ENCODE results near the gene C11orf68. TPM values are rescaled to one million over a fixed set of nuclear protein-coding genes. Genes with fewer than 3 reads are reported as not detected.
A peak's percentile ranks its signal among the peaks of the same experiment; 100 is the strongest.

The C11orf68 gene
- total and polyA plus RNA-seq, 9 of the 15 experiments (the other 6 are each of a cell fraction or from before 2014, with no cell fraction given) = 3.6 to 35.9 (median 12.8) TPM

DNA sequence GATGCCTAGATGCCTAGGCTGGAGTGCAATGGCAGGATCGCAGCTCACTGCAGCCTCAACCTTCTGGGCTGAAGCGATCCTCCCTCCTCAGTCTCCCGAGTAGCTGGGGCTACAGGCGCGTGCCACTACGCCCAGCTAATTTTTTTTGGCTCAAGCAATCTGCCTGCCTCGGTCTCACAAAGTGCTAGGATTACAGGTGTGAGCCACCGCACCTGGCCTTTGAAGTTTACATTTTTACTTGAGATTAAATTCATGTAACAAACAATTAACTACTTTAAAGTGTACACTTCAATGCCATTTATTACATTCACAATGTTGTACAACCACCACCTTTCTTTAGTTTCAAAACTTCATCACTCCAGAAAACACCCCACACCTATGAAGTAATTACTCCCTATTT is 15.1 kb downstream of the C11orf68 start:
- Histone ChIP-seq H3K9me1 (ENCODE audit: control insufficient read depth, insufficient read depth, low read length) (no peaks in the 10 kb centered on the region), H3K27me3 (ENCODE audit: control insufficient read depth in 2 of 2, insufficient read depth in 2 of 2, low read length in 2 of 2) (no peaks in the 10 kb centered on the region), H3K4me3 (no peak overlapping the region), H2AFZ (ENCODE audit: low read depth, low read length) (no peak overlapping the region), H3K79me2 (ENCODE audit: control insufficient read depth, insufficient read depth, low read length) (peaks cover 15% of the 10 kb centered on the region), H3K27ac (ENCODE audit: extremely low read depth, low read depth, low read length) (peak overlapping the region; percentile 76; the same call in 2 of the 3 replicates), H3K4me1 (replicated peaks in 1 of 2; ENCODE audit: control insufficient read depth in 2 of 2, insufficient read depth in 2 of 2, low read length in 2 of 2) (peaks cover 40 to 59% of the 10 kb centered on the region in 2 experiments), H3K36me3 (ENCODE audit: control insufficient read depth, insufficient read depth, low read length) (peaks cover 7% of the 10 kb centered on the region; the same call in 1 of the 3 replicates), H3K4me2 (ENCODE audit: insufficient read depth, low read length) (peak overlapping the region; percentile 64; the same call in 1 of the 2 replicates), H4K20me1 (replicated peaks; ENCODE audit: control insufficient read depth, insufficient read depth, low read length) (peaks cover 4% of the 10 kb centered on the region; the same call in 1 of the 2 replicates), H3K9ac (ENCODE audit: insufficient read depth in 1 of 2, low read depth in 2 of 2, low read length in 2 of 2) (peak overlapping the region; percentile 42 to 61; a peak in 2 of 4 replicates), H3K9me3 (replicated peaks; ENCODE audit: control insufficient read depth, insufficient read depth, low read depth, low read length) (no peaks in the 10 kb centered on the region)
- no peak for DNase-seq (ENCODE audit: extremely low read depth in 1 of 4, low spot score in 3 of 4)
- WGBS (ENCODE audit: insufficient coverage, low coverage, missing lambda C conversion rate) = 71% methylated on average over 8 of the region's 8 CpGs
- in situ Hi-C loops (cut with MboI) = no loop called here
- intact Hi-C loops (cut with micrococcal nuclease) = loop anchor here (5.0 kb wide), 1 partner anchor 46 kb away; the partner anchor contains the start of gene CFL1
- FAIRE-seq = no peak
- no TSS peak for BruUV-seq (replicated peaks)
- CTCF ChIA-PET (ENCODE audit: low intra/inter-chr PET ratio) = no interaction called here
- POLR2A ChIA-PET = interaction anchor here (0.7 to 8.0 kb wide), 3 partner anchors 11 to 34 kb away, joined by 3 to 136 read pairs (median 3); partner anchors contain the start of genes CCDC85B and FIBP
- ATAC-seq = no peak
- TF ChIP-seq XRCC5 (IDR thresholded peaks at IDR 0.05; ENCODE audit: low read depth, low read length) (no peak), ZNF41 (CRISPR knock-in tag; conservative IDR thresholded peaks at IDR 0.05) (no peak), GATAD2B (IDR thresholded peaks at IDR 0.05; ENCODE audit: borderline replicate concordance) (no peak), NCOA2 (IDR thresholded peaks at IDR 0.05; ENCODE audit: partially characterized antibody in 2 of 2) (no peak), CREM (IDR thresholded peaks at IDR 0.05; ENCODE audit: low read depth) (no peak), TFAM (CRISPR knock-in tag; conservative IDR thresholded peaks at IDR 0.05) (no peak), BMI1 (IDR thresholded peaks at IDR 0.05; ENCODE audit: low read length) (no peak), ETV5 (CRISPR knock-in tag; IDR thresholded peaks at IDR 0.05; ENCODE audit: low read depth) (no peak), MAZ (CRISPR knock-in tag; conservative IDR thresholded peaks at IDR 0.05 in 1 of 2, IDR thresholded peaks at IDR 0.05 in 1 of 2) (no peak), MTA1 (IDR thresholded peaks at IDR 0.05; ENCODE audit: borderline replicate concordance) (no peak), BRCA1 (IDR thresholded peaks at IDR 0.05) (no peak), BRCA1 (CRISPR knock-in tag; IDR thresholded peaks at IDR 0.05) (no peak), POLR2AphosphoS2 (IDR thresholded peaks at IDR 0.05; ENCODE audit: low read length) (no peak), BRD9 (IDR thresholded peaks at IDR 0.05; ENCODE audit: low read depth, partially characterized antibody) (no peak)
- TF ChIP-seq, protein P1, sequence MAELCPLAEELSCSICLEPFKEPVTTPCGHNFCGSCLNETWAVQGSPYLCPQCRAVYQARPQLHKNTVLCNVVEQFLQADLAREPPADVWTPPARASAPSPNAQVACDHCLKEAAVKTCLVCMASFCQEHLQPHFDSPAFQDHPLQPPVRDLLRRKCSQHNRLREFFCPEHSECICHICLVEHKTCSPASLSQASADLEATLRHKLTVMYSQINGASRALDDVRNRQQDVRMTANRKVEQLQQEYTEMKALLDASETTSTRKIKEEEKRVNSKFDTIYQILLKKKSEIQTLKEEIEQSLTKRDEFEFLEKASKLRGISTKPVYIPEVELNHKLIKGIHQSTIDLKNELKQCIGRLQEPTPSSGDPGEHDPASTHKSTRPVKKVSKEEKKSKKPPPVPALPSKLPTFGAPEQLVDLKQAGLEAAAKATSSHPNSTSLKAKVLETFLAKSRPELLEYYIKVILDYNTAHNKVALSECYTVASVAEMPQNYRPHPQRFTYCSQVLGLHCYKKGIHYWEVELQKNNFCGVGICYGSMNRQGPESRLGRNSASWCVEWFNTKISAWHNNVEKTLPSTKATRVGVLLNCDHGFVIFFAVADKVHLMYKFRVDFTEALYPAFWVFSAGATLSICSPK (IDR thresholded peaks at IDR 0.05; ENCODE audit: borderline replicate concordance) = no peak
- TF ChIP-seq, protein P2, sequence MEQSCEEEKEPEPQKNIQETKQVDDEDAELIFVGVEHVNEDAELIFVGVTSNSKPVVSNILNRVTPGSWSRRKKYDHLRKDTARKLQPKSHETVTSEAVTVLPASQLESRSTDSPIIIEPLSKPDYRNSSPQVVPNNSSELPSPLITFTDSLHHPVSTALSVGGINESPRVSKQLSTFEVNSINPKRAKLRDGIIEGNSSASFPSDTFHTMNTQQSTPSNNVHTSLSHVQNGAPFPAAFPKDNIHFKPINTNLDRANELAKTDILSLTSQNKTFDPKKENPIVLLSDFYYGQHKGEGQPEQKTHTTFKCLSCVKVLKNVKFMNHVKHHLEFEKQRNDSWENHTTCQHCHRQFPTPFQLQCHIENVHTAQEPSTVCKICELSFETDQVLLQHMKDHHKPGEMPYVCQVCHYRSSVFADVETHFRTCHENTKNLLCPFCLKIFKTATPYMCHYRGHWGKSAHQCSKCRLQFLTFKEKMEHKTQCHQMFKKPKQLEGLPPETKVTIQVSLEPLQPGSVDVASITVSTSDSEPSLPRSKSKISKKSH (CRISPR knock-in tag; IDR thresholded peaks at IDR 0.05) = no peak
- TF ChIP-seq, protein P3, sequence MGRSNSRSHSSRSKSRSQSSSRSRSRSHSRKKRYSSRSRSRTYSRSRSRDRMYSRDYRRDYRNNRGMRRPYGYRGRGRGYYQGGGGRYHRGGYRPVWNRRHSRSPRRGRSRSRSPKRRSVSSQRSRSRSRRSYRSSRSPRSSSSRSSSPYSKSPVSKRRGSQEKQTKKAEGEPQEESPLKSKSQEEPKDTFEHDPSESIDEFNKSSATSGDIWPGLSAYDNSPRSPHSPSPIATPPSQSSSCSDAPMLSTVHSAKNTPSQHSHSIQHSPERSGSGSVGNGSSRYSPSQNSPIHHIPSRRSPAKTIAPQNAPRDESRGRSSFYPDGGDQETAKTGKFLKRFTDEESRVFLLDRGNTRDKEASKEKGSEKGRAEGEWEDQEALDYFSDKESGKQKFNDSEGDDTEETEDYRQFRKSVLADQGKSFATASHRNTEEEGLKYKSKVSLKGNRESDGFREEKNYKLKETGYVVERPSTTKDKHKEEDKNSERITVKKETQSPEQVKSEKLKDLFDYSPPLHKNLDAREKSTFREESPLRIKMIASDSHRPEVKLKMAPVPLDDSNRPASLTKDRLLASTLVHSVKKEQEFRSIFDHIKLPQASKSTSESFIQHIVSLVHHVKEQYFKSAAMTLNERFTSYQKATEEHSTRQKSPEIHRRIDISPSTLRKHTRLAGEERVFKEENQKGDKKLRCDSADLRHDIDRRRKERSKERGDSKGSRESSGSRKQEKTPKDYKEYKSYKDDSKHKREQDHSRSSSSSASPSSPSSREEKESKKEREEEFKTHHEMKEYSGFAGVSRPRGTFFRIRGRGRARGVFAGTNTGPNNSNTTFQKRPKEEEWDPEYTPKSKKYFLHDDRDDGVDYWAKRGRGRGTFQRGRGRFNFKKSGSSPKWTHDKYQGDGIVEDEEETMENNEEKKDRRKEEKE (IDR thresholded peaks at IDR 0.05; ENCODE audit: borderline replicate concordance in 1 of 2, control insufficient read depth in 1 of 2, low read depth in 2 of 2, low read length in 1 of 2) = no peak
